Stimulated activated CD4-positive, alpha-beta T cell treated with anti-CD3 and anti-CD28 coated beads, Interleukin-4, amount 100 ng/mL, for 48 hours (primary cell): ENCODE data around the gene ARFGAP1.
"Not testable (repeated sequence)": the region's sequence is repeated elsewhere in the genome, so short reads cannot be mapped to it uniquely, and the experiment has no call there.

Experiments used
- DNase-seq, 2 donors: peaks; one replicate each; pipeline ENCODE4 v3.0.0-alpha.2; 2020; ENCODE audit warnings: low read depth in 2 of 2

ARFGAP1 gene

DNA sequence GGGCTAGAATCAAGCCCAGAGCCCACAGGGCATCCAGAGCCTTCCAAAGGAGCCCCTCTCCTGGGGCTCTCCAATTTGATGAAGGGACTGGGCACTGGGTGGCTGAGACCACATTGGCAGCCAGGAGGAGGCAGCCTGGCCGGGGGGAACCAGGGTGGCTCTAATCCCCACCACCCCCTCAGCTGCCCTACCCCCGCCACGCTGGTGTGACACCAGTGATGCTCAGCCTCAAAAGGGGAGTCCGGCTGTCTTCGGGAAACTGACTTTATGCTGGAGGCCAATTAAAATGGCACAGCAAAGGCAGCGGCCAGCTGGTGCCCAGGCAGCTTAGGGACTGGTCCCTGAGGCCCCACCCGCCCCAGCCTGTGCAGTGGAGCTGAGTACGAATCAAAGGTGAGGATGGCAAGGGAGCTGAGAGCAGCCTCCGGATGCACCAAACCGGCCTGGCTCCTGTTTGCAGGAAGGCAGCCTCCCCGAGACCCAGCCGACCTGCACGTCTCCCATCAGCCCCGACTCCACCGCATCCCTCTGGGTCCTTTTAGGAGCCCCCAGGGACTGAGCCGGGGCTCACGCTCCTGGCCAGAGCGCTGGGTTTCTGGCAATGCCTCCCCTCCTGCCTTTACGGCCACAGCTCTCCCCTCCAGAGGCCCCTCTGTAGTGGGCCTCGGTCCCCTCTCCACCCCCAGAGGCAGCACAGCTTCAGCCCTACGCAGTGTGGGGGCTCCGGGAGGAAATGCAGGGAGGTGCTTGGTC is 60.1 kb downstream of the ARFGAP1 start:
- no peak for DNase-seq

DNA sequence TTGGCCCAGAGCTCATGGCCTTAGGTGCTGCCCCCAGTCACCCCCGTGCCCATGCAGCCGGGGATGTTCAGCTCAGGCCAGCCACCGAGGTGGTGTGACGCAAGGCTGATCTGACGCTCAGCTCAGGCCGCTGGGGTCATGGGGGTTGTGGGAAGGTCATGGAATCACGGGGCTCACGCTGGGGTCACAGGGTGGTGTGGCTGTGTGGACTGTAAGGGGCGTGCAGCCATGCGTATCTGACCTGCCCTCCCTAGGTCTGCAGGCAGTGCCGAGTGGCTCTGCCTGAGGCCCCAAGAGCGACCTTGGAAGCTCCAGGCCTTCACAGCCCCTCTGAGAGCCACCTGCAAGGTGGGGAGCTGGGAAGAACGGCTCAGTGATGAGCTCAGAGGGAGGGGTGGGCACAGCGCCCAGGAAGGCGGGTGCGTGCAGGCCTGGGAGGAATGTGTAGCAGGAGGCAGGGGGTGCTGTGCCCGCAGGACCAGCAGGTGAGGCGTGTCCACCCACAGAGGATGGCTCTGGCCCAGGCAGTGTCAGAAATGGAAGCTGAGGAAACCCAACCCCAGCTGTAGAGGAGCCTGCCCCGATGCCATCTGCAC is 60.7 kb downstream of the ARFGAP1 start:
- DNase-seq, result no peak

DNA sequence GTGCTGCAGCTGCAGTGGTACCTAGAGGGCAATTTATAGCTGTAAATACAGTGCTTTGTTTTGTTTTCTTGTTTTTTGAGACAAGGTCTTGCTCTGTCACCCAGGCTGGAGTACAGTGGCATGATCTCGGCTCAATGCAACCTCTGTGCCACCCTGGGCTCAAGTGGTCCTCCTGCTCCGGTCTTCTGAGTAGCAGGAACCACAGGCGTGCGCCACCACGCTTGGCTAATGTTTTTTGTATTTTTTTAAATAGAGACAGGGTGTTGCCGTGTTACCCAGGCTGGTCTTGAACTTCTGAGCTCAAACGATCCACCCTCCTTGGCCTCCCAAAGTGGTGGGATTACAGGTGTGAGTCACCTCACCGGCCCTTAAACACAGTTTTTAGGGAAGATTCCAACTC is 61.7 kb downstream of the ARFGAP1 start:
- no peak for DNase-seq

DNA sequence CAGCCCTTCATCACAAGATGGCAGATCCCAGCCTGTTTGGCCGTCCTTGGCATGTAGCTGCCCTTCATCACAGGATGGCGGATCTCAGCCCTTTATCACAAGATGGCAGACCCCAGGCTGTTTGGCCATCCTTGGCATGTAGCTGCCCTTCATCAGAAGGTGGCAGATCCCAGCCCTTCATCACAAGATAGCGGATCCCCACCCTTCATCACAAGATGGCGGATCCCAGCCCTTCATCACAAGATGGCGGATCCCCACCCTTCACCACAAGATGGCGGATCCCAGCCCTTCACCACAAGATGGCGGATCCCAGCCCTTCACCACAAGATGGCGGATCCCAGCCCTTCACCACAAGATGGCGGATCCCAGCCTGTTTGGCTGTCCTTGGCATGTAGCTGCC is 62.4 kb downstream of the ARFGAP1 start:
- not testable (repeated sequence) for DNase-seq

DNA sequence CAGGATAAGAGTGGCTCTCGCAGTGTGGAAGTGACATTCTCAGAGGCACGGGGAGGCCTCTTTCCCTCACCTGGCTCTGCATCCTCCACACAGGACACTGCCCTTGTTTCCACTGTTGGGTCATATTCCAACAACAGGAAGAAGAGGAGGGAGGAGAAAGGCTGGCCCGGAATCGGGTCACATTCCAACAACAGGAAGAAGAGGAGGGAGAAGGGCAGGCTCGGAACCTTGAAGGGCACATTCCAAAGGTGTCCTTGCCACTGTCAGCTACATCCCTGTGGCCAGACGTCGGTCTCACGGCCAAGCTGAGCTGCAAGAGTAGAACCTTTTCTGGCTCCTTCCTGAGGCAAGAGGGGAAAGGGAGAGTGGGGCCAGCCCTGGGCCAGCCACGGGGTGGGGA is 63.1 kb downstream of the ARFGAP1 start:
- DNase-seq, result no peak

DNA sequence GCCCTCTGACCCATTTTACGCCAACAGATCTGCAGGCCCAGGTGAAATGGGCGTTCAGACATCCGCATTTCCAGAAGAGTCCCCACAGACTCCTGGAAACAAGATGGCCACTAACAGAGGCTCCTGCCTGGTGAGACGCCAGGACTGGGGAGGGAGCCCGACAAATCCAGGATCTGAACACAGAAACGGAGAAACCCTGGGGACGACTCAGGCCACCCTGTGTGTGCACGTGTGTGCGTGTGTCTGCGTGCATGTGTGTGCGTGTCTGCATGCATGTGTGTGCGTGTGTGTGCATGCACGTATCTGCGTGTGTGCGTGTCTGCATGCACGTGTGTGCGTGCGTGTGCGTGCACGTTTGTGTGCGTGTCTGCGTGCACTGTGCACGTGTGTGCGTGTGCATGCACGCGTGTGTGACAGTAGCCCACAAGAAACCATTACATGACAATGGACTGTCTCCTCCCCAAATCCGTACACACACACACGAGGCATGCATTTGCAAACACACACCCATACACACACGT is 63.7 kb downstream of the ARFGAP1 start:
- DNase-seq, result no peak

DNA sequence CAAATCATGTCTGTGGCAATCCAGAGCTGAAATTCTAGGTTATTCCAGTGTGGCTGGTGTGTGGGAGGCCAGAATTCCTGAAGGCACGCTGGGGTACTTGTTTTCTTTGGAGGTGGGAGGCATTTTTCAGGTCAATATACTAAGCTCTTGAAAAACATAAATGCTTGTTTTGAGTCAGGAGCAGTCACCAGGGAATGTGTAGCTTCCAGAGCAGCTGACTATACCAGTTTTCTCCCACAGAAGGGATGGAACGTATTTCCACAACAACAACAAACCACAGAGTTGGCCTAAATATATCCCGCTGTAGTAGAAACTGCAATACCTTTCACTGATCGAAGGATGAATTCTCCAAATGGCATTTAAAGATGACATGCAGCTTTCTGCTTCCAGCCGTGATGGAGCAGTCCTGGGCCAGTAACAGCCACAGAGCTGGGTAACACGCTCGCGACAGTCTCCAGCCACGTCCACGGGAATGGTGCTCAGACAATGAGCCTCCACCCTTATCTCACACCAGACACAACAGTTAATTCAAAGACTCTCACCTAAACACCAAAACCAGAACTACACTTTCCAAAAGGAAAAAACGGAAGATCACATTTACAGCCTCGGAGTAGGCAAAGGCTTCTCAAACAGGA is 65.3 kb downstream of the ARFGAP1 start:
- no peak for DNase-seq
